Measurements from ENCODE around the gene GPSM1.
"Not testable (repeated sequence)": the region's sequence is repeated elsewhere in the genome, so short reads cannot be mapped to it uniquely, and the experiment has no call there.

Gene GPSM1

DNA sequence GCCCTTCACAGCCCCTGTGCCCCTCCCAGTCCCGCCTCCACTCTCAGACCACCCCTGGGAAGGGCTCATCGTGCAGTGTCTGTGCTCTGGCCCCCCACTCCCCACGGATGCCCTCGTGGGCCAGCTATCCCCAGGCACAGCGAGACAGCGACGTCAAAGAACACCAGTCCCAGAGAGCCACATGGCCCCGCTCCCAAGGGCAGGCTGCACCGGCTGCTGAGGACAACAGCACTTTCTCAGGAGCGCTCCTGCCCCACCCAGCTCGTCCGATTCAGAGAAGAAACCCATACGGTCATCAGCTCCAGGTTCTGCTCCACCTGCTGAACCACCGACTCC lies 77.4 kb downstream of the GPSM1 start:
- no peak overlapping the region for H3K4me3 ChIP-seq (replicated peaks; ENCODE audit: low read depth, low read length)
- H3K36me3 ChIP-seq (ENCODE audit: control insufficient read depth, insufficient read depth, low read length): peaks cover 18% of the 10 kb centered on the region
- no peak for TF ChIP-seq CTCF (IDR thresholded peaks at IDR 0.05; ENCODE audit: insufficient read depth, low read length, poor library complexity, severe bottlenecking)
- no peak for DNase-seq (ENCODE audit: extremely low read depth, insufficient read length)
- no peaks in the 10 kb centered on the region for H3K27me3 ChIP-seq (replicated peaks; ENCODE audit: control insufficient read depth, insufficient read depth, low read length)

DNA sequence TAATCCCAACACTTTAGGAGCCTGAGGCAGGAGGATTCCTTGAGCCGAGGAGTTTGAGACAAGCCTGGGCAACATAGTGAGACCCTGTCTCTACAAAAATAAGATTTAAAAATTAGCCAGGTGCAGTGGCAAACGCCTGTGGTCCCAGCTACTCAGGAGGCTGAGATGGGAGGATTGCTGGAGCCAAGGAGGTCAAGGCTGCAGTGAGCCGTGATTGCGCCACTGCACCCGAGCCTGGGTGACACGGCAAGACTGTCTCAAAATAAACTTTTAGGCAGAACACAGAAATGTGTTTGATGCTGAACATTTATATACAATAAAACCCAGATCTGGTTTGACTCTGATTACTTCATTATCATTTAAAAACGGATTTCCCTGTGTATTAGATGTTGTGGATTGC lies 78.1 kb downstream of the GPSM1 start:
- H3K36me3 ChIP-seq (ENCODE audit: control insufficient read depth, insufficient read depth, low read length): peaks cover 18% of the 10 kb centered on the region
- H3K27me3 ChIP-seq (replicated peaks; ENCODE audit: control insufficient read depth, insufficient read depth, low read length): no peaks in the 10 kb centered on the region
- H3K4me3 ChIP-seq (replicated peaks; ENCODE audit: low read depth, low read length): no peak overlapping the region
- no peak for TF ChIP-seq CTCF (IDR thresholded peaks at IDR 0.05; ENCODE audit: insufficient read depth, low read length, poor library complexity, severe bottlenecking)
- DNase-seq (ENCODE audit: extremely low read depth, insufficient read length): no peak

- not testable (repeated sequence) for H3K4me3 ChIP-seq (replicated peaks; ENCODE audit: low read depth, low read length); DNase-seq (ENCODE audit: extremely low read depth, insufficient read length); H3K27me3 ChIP-seq (replicated peaks; ENCODE audit: control insufficient read depth, insufficient read depth, low read length)
- peaks cover 18% of the 10 kb centered on the region for H3K36me3 ChIP-seq (ENCODE audit: control insufficient read depth, insufficient read depth, low read length)
These were observed 78.6 kb downstream of the GPSM1 start for GRCh38 chr9:136405904-136406303.

DNA sequence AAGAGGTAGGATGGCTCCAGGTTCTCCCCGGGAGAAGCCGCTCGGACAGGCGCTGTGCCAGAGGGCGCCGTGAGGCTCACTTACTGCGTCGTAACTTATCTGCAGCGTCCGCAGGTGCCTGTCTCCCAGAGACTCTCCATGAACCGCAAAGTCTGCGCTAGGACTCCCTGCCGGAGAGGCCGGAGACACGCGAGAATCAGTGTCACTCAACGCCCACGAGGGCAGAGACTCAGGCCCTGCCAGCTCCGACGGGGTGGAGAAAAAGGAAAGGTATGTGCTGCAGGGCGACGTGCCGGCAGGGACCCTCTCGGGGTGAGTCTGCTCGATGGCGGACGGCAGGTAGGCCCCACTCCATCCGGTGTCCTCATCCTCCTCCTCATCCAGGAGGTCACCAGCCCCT lies 79.7 kb downstream of the GPSM1 start:
- peaks cover 16% of the 10 kb centered on the region for H3K36me3 ChIP-seq (ENCODE audit: control insufficient read depth, insufficient read depth, low read length)
- not testable (repeated sequence) for DNase-seq (ENCODE audit: extremely low read depth, insufficient read length); H3K4me3 ChIP-seq (replicated peaks; ENCODE audit: low read depth, low read length); H3K27me3 ChIP-seq (replicated peaks; ENCODE audit: control insufficient read depth, insufficient read depth, low read length)

DNA sequence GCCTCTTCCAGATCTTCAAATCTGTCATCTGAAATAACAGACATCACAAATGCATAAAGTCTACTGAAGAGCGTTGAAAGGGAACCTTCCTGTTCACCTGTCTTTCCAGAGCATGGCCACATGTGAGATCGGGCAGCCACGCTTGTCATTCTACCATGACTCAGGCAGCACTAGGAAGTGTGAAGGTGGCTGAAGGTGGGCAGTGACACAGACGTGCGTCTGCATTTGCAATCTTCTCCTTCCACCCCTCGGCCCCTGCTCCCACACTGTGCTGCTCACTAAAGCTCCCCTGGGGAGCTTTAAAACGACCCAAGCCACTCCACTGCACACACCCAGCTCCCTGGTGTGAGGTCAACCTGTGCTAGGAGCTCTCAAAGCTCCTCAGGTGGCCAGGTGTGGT lies 80.6 kb downstream of the GPSM1 start:
- Histone ChIP-seq H3K36me3 (ENCODE audit: control insufficient read depth, insufficient read depth, low read length) (peaks cover 18% of the 10 kb centered on the region), H3K27me3 (replicated peaks; ENCODE audit: control insufficient read depth, insufficient read depth, low read length) (no peaks in the 10 kb centered on the region), H3K4me3 (replicated peaks; ENCODE audit: low read depth, low read length) (no peak overlapping the region)
- TF ChIP-seq CTCF (IDR thresholded peaks at IDR 0.05; ENCODE audit: insufficient read depth, low read length, poor library complexity, severe bottlenecking): no peak
- DNase-seq (ENCODE audit: extremely low read depth, insufficient read length): no peak

All from GM06990 (cell line).